AG04449 (cell line): Measurements from ENCODE around the gene FILIP1L.

ENCODE experiments used
- CTCF ChIA-PET: fragments of 350-600 bp; formaldehyde crosslinking; extraction: SDS; loops from one replicate; lab custom pipeline; 2021; ENCODE audit warnings: antibody characterized with exemption; lab: Yijun Ruan, JAX
- POLR2A ChIA-PET: fragments of 400-600, 350-600 bp; formaldehyde crosslinking; extraction: SDS; loops from one replicate; lab custom pipeline; 2020; ENCODE audit warnings: antibody characterized with exemption, inconsistent platforms; lab: Yijun Ruan, JAX
- DNase-seq: peaks from one replicate; pipeline ENCODE4 v3.0.0-alpha.2; 2010; ENCODE audit warnings: low read depth, low spot score
- H3K4me3 ChIP-seq: 2 replicates; pipeline ENCODE4 v1.5.1; 2011; ENCODE audit warnings: low read depth, mild to moderate bottlenecking, control low read depth, low read length
- CTCF ChIP-seq: IDR thresholded peaks from one replicate; pipeline ENCODE4 v1.5.1; 2011; ENCODE audit warnings: mild to moderate bottlenecking, moderate library complexity, low read length, control low read depth, inconsistent platforms; ENCODE audit not compliant: insufficient read depth; ENCODE audit errors: missing control alignments

The FILIP1L gene

DNA sequence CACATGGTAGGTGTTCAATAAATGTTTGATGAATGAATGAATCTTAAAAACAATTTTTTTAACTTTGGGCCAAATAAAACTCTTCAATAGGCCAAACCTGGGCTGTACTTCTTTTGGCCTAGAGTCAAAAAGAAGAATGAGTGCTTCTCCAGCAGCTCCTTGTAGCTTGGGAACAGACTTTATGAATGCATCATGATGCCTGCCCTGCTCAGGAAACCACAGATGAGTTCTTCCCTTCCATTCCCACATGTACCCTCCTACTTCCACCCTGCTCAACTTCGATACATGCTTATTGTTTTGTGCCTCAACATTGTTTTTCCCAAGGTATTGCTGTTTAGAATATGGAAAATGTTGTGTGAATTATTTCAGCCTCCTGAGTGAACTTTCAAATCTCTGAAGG lies 87.0 kb downstream of the FILIP1L start:
- ChIA-PET CTCF (interaction anchor here (0.9 kb wide), 1 partner anchor 196 kb away, joined by 3 read pairs; no protein-coding TSS in a partner anchor), POLR2A (no interaction called here)
- DNase-seq, result no peak
- no peak for TF ChIP-seq CTCF
- no peak overlapping the region for H3K4me3 ChIP-seq

DNA sequence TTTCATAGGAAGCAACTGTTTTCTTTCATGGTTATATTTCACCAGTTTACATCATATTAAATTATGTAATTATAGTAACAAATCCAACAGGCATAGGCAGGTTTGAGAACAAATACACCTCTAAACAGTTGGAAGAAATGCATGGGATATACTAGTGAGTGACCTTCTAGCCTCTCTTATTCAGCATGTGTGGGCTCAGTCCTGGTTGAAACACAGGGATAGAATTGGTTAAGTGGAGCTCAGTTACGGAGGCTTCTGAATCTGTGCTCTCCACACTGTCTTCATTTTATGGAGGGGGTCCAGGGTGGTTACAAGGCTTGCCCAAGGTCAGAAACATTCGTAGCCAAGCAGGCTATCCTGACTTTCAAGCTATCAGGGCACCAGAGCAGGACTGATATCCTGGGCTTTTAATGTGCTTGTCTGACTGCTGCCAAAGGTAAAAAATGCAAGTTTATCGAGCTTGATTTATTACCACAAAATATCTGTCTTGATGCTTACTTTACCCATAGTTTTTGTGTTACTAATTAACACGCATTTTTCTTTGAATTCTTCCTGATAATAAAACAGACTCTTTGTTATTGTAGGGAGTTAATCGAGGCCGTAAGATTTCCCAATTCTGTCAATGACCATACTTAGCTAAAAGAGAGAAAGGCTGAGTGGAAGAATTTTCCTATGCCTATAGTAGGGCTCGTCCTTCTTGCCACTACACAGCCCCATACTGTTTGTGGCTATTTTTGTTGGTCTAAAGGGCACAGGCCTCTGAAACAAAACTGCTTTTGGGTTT lies 89.6 kb downstream of the FILIP1L start:
- ChIA-PET CTCF (interaction anchor here (1.0 to 2.3 kb wide), 3 partner anchors 15 to 181 kb away, joined by 3 to 6 read pairs (median 3); no protein-coding TSS in a partner anchor), POLR2A (no interaction called here)
- no peak for DNase-seq
- TF ChIP-seq CTCF, result no peak
- no peak overlapping the region for H3K4me3 ChIP-seq

DNA sequence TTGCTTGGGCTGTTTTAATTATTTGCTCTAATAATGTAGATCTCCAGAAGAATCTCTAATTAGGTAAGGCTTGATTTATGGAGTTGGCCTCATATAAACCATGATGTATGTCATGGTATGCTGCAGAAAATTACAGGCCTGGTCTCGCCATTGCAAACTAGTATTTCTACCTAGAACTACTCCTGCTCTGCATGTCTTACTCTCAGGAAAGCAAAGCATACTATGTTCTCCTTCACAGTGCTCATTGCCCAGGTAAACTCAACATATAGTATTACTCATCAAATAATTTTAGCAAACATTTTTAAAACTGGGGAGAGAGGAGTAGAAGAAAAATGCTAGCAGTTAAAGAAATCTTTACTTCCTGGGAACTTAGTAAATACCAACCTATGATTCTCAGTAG lies 90.7 kb downstream of the FILIP1L start:
- CTCF ChIA-PET, result interaction anchor here (1.1 kb wide), 1 partner anchor 9 kb away, joined by 3 read pairs; no protein-coding TSS in a partner anchor
- POLR2A ChIA-PET, result no interaction called here
- DNase-seq, result no peak
- no peak overlapping the region for H3K4me3 ChIP-seq
- no peak for TF ChIP-seq CTCF

GRCh38 chr3:100023150-100023549 lies 91.2 kb downstream of the FILIP1L start:
- DNase-seq, result no peak
- no peak overlapping the region for H3K4me3 ChIP-seq
- POLR2A ChIA-PET, result no interaction called here
- TF ChIP-seq CTCF, result no peak
- CTCF ChIA-PET, result interaction anchor here (1.1 kb wide), 1 partner anchor 9 kb away, joined by 3 read pairs; no protein-coding TSS in a partner anchor

GRCh38 chr3:100022506-100022905 lies 91.8 kb downstream of the FILIP1L start:
- H3K4me3 ChIP-seq, result no peak overlapping the region
- DNase-seq, result no peak
- TF ChIP-seq CTCF, result no peak
- CTCF ChIA-PET, result interaction anchor here (1.1 kb wide), 1 partner anchor 10 kb away, joined by 3 read pairs; no protein-coding TSS in a partner anchor
- POLR2A ChIA-PET, result interaction anchor here (0.6 kb wide), 1 partner anchor 147 kb away, joined by 3 read pairs; no protein-coding TSS in a partner anchor
